Activated B cell treated with CpG ODN at 0.5 μM for 24 hours (primary cell): ENCODE results near the gene AP4B1. TPM values are rescaled to one million over a fixed set of nuclear protein-coding genes. Genes with fewer than 3 reads are reported as not detected.
"Not testable (repeated sequence)": the region's sequence is repeated elsewhere in the genome, so short reads cannot be mapped to it uniquely, and the experiment has no call there.

Source experiments
- ATAC-seq: fragments of 200-7000 bp; cut with Tn5 transposase; one replicate; pipeline ENCODE4 v1.10.0; 2021; ENCODE audit warnings: low read depth, mild to moderate bottlenecking, moderate library complexity
- CTCF ChIA-PET: fragments of 350-600 bp; sonication (Branson Sonifier 250); formaldehyde crosslinking; loops from one replicate; lab custom pipeline; 2021; ENCODE audit warnings: antibody characterized with exemption; lab: Charles Lee
- POLR2A ChIA-PET: fragments of 350-600 bp; sonication (Branson Sonifier 250); formaldehyde crosslinking; loops from one replicate; lab custom pipeline; 2021; ENCODE audit warnings: antibody characterized with exemption; lab: Charles Lee
- DNase-seq: peaks from one replicate; pipeline ENCODE4 v3.0.0; 2022
- H3K27ac Mint-ChIP-seq: one replicate; pipeline ENCODE4 v1.8.0; 2020; ENCODE audit warnings: mixed read lengths
- H3K27me3 Mint-ChIP-seq: one replicate; pipeline ENCODE4 v1.8.0; 2021; ENCODE audit warnings: mixed read lengths
- H3K36me3 Mint-ChIP-seq: one replicate; pipeline ENCODE4 v1.8.0; 2021; ENCODE audit warnings: low read depth, mixed read lengths
- H3K4me1 Mint-ChIP-seq: one replicate; pipeline ENCODE4 v1.8.0; 2021; ENCODE audit warnings: mixed read lengths
- H3K4me3 Mint-ChIP-seq: one replicate; pipeline ENCODE4 v1.8.0; 2020; ENCODE audit warnings: mild to moderate bottlenecking, mixed read lengths
- H3K9me3 Mint-ChIP-seq: one replicate; pipeline ENCODE4 v1.8.0; 2020; ENCODE audit warnings: mixed read lengths
- intact Hi-C: fragments of 100-400 bp; cut with micrococcal nuclease; formaldehyde crosslinking; loops from one replicate; pipeline ENCODE4 v1.15.1; 2024
- total RNA-seq: library from RNA; stranded (reverse); gene quantifications from 2 replicates; pipeline ENCODE4 v1.2.3, GENCODE V29; 2022
- TF ChIP-seq, protein P1 (sequence below): fragments of 200-600 bp; IDR thresholded peaks from one replicate; pipeline ENCODE4 v1.8.0; 2022; ENCODE audit warnings: antibody characterized with exemption, mild to moderate bottlenecking

AP4B1 gene
- total RNA-seq, 1 donor from 2014 or later = 69.9 TPM

DNA sequence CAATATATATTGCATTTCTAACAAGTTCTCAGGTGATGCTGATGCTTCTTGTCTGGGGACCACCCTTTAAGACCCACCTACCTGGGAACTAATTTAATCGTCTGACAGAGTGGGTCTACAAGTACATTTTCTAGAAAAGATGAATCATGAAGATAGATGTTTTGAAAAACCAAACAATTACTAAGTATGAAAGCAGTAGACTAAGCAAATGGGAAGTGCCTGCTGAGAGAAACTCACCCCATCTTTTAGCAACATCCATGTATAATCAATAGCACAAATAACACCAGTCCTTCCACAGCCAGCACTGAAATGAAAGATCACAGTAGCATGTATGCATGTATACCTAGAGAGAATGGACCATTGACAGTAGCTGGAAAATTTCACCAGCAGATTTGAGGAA is 50.4 kb downstream of the AP4B1 start:
- H3K36me3 Mint-ChIP-seq = peaks cover 38% of the 10 kb centered on the region
- intact Hi-C loops = no loop called here
- no peak overlapping the region for H3K27ac Mint-ChIP-seq
- peaks cover 33% of the 10 kb centered on the region for H3K4me1 Mint-ChIP-seq
- no peaks in the 10 kb centered on the region for H3K27me3 Mint-ChIP-seq
- no peak for DNase-seq
- ChIA-PET POLR2A (interaction anchor here (0.6 kb wide), 1 partner anchor 11 kb away, joined by 3 read pairs; no protein-coding TSS in a partner anchor), CTCF (interaction anchor here (1.5 kb wide), 1 partner anchor 18 kb away, joined by 5 read pairs; no protein-coding TSS in a partner anchor)
- no peak for ATAC-seq
- no peaks in the 10 kb centered on the region for H3K9me3 Mint-ChIP-seq
- TF ChIP-seq, protein P1, sequence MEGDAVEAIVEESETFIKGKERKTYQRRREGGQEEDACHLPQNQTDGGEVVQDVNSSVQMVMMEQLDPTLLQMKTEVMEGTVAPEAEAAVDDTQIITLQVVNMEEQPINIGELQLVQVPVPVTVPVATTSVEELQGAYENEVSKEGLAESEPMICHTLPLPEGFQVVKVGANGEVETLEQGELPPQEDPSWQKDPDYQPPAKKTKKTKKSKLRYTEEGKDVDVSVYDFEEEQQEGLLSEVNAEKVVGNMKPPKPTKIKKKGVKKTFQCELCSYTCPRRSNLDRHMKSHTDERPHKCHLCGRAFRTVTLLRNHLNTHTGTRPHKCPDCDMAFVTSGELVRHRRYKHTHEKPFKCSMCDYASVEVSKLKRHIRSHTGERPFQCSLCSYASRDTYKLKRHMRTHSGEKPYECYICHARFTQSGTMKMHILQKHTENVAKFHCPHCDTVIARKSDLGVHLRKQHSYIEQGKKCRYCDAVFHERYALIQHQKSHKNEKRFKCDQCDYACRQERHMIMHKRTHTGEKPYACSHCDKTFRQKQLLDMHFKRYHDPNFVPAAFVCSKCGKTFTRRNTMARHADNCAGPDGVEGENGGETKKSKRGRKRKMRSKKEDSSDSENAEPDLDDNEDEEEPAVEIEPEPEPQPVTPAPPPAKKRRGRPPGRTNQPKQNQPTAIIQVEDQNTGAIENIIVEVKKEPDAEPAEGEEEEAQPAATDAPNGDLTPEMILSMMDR = no peak
- no peak overlapping the region for H3K4me3 Mint-ChIP-seq

DNA sequence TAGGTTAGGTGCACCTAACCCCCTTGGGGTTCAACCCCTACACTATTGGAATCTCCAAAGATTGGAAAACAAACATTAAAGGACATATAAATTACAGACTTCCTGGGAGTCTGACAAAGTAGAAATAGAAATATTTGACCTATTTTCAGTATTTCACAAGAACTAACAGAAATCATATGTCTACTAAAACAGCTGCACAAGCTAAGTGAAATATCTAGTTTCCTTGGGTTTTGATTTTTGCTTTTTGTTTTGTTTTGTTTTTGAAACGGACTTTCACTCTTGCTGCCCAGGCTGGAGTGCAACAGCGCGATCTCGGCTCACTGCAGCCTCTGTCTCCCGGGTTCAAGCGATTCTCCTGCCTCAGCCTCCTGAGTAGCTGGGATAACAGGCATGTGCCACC is 51.9 kb downstream of the AP4B1 start:
- H3K9me3 Mint-ChIP-seq, intact Hi-C loops, H3K4me3 Mint-ChIP-seq, DNase-seq, H3K27me3 Mint-ChIP-seq, CTCF ChIA-PET, POLR2A ChIA-PET, ATAC-seq, H3K27ac Mint-ChIP-seq: not testable (repeated sequence)
- Mint-ChIP-seq H3K36me3 (peaks cover 42% of the 10 kb centered on the region), H3K4me1 (peaks cover 19% of the 10 kb centered on the region)

DNA sequence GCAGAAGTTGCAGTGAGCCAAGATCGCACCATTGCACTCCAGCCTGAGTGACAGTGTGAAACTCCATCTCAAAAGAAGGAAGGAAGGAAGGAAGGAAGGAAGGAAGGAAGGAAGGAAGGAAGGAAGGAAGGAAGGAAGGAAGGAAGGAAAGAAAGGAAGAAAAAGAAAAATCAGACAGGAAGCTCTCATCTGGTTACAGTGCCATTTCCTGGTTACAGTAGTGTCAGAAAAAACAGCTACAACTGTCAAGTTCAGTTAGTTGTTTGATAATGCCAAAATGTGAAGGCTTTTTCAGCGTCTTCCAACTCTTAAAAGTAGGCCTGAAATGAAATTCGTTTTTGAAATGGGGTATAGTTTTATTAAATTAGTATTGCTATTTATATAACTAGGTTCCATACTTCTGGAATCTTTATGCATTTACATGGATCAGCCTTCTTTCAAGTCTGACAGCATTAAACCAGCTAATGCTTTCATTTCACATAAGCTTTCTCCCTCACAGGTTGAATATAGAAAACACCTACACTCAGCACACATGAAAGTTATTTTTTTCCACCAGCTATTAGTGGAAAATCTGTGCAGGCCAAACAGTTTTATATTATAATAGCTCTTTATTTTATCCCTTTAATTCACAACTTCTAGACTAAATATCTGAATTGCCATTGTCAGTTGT is 54.3 kb downstream of the AP4B1 start:
- no peak for ATAC-seq
- peaks cover 7% of the 10 kb centered on the region for H3K4me1 Mint-ChIP-seq
- ChIA-PET CTCF (interaction anchor here (1.2 kb wide), 1 partner anchor 14 kb away, joined by 3 read pairs; no protein-coding TSS in a partner anchor), POLR2A (interaction anchor here (0.7 kb wide), 1 partner anchor 38 kb away, joined by 3 read pairs; the partner anchor contains the start of gene RSBN1)
- no peaks in the 10 kb centered on the region for H3K27me3 Mint-ChIP-seq
- H3K36me3 Mint-ChIP-seq = peaks cover 48% of the 10 kb centered on the region
- H3K9me3 Mint-ChIP-seq = peaks cover 4% of the 10 kb centered on the region
- no peak for DNase-seq
- no peak overlapping the region for H3K27ac Mint-ChIP-seq
- TF ChIP-seq, protein P1 = no peak
- intact Hi-C loops = no loop called here
- no peak overlapping the region for H3K4me3 Mint-ChIP-seq

DNA sequence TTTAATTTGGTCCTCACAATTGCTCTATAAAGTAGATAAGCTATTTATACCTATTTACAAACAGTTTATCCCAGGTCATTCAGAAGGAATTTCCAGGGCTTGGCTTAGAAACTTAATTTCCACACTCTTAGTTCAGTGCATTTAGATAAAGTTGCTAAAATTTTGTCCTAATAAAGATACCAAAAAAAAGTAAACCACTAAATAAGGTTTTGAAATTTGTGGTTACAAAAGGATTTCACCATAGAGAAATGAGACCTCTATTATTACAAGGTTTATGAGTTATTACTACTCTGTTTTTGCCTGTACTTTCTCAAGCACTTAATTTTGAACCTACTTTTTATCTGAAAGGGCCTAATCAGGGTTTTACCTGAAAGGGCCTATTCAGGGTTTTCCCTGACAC is 55.5 kb downstream of the AP4B1 start:
- TF ChIP-seq, protein P1 = no peak
- intact Hi-C loops = no loop called here
- Mint-ChIP-seq H3K4me1 (peaks cover 7% of the 10 kb centered on the region), H3K36me3 (peaks cover 41% of the 10 kb centered on the region), H3K9me3 (peaks cover 4% of the 10 kb centered on the region), H3K4me3 (no peak overlapping the region), H3K27ac (no peak overlapping the region), H3K27me3 (no peaks in the 10 kb centered on the region)
- CTCF ChIA-PET = interaction anchor here (1.2 kb wide), 1 partner anchor 13 kb away, joined by 3 read pairs; no protein-coding TSS in a partner anchor
- POLR2A ChIA-PET = no interaction called here
- ATAC-seq (no peak), DNase-seq (no peak)

DNA sequence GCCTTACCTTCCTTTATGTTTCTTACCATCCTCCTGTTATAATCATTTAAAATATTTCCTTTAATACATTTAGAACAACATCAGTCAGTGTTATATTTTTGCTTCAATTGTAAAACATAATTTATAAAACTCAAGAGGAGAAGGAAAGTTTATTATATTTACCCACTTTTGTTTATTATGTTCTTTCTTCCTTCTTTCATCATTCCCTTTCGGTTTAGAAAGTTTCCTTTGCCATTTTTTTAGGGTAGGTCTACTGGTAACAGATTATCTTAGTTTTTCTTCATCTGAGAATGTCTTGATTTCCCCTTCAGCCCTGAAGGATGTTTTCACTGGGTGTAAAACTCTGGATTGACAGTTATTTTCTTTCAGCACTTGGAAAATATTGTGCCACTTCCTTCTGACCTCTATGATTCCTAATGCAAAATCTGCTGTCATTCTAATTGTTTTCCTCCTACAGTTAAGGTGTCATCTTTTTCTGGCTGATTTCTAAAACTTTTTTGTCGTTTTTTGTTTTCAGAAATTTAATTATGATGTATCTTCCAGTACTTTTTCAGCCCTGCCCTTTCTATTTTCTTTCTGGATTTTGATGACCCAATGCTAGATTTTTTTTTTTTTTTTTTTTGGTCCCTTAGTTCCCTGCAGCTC is 58.1 kb downstream of the AP4B1 start:
- no peak for ATAC-seq
- no peak for DNase-seq
- H3K9me3 Mint-ChIP-seq = peaks cover 4% of the 10 kb centered on the region
- H3K4me1 Mint-ChIP-seq = peaks cover 7% of the 10 kb centered on the region
- H3K27ac Mint-ChIP-seq = no peak overlapping the region
- TF ChIP-seq, protein P1 = no peak
- intact Hi-C loops = no loop called here
- peaks cover 54% of the 10 kb centered on the region for H3K36me3 Mint-ChIP-seq
- ChIA-PET POLR2A (no interaction called here), CTCF (no interaction called here)
- no peak overlapping the region for H3K4me3 Mint-ChIP-seq
- no peaks in the 10 kb centered on the region for H3K27me3 Mint-ChIP-seq

Other genes starting within 250 kb of the AP4B1 start
- gene PHTF1, start 145.3 kb downstream of the AP4B1 start, total RNA-seq = 19.2 and 25.0 TPM in 2 replicates
- 26.4 and 29.1 TPM in 2 replicates for gene RSBN1, start 92.3 kb downstream of the AP4B1 start, total RNA-seq
- 25.5 and 26.1 TPM in 2 replicates for gene PTPN22, start 33.1 kb downstream of the AP4B1 start, total RNA-seq
- 0.83 and 3.7 TPM in 2 replicates for gene BCL2L15, start 17.2 kb downstream of the AP4B1 start, total RNA-seq
- gene DCLRE1B, start 527 bp upstream of the AP4B1 start, total RNA-seq = 5.4 and 6.0 TPM in 2 replicates
- gene HIPK1, start 24.5 kb upstream of the AP4B1 start, total RNA-seq = 38.0 and 39.0 TPM in 2 replicates
- gene OLFML3, start 74.7 kb upstream of the AP4B1 start, total RNA-seq = 0.27 and 0.29 TPM in 2 replicates
- not detected in 2 replicates for gene SYT6, start 249.1 kb upstream of the AP4B1 start, total RNA-seq